Activated naive CD4-positive, alpha-beta T cell treated with anti-CD3 and anti-CD28 coated beads, Interleukin-2, amount 10 ng/mL, durations not matched to agents 7 days and 5 days (primary cell): ENCODE data around the gene CLEC14A.

Experiments used
- CTCF ChIA-PET: fragments of 350-600 bp; sonication (Branson Sonifier 250); formaldehyde crosslinking; loops from one replicate; lab custom pipeline; 2021; ENCODE audit warnings: antibody characterized with exemption; lab: Charles Lee
- DNase-seq: peaks from one replicate; pipeline ENCODE4 v3.0.0-alpha.2; 2020
- H3K27ac Mint-ChIP-seq: one replicate; pipeline ENCODE4 v1.8.0; 2021; ENCODE audit warnings: mild to moderate bottlenecking, moderate library complexity, mixed read lengths
- H3K27me3 Mint-ChIP-seq: one replicate; pipeline ENCODE4 v1.8.0; 2021; ENCODE audit warnings: mild to moderate bottlenecking, mixed read lengths
- H3K36me3 Mint-ChIP-seq: one replicate; pipeline ENCODE4 v1.8.0; 2021; ENCODE audit warnings: mixed read lengths
- H3K4me1 Mint-ChIP-seq: one replicate; pipeline ENCODE4 v1.8.0; 2021; ENCODE audit warnings: mixed read lengths
- H3K4me3 Mint-ChIP-seq: one replicate; pipeline ENCODE4 v1.8.0; 2021; ENCODE audit warnings: mild to moderate bottlenecking, moderate library complexity, mixed read lengths
- H3K9me3 Mint-ChIP-seq: one replicate; pipeline ENCODE4 v1.8.0; 2021; ENCODE audit warnings: mixed read lengths

The CLEC14A gene

DNA sequence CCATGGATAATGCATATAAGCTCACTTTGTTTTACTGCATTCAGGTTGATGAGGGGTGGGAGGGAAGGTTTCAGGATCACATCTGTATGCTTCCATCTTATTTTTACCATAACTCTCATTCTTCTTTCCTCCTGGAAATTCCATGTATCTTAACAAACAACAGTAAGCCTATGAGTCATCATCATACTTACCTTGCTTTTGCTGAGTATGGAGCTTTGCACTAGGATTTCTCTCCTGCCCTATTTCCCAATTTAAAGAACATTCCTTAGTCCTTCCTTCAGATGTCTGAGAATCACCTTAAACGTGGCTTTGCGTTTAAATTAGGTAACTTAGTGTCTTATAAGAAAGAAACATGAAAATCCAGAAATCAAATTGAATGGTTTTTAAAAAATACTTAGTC is 1.6 kb upstream of the CLEC14A start:
- peaks cover 42% of the 10 kb centered on the region for H3K27me3 Mint-ChIP-seq

GRCh38 chr14:38256533-38256840 is 594 bp upstream of the CLEC14A start:
- peaks cover 45% of the 10 kb centered on the region for H3K27me3 Mint-ChIP-seq
- no peaks in the 10 kb centered on the region for H3K36me3 Mint-ChIP-seq
- H3K4me1 Mint-ChIP-seq = peaks cover 14% of the 10 kb centered on the region
- DNase-seq = no peak
- CTCF ChIA-PET = no interaction called here
- peak overlapping the region; percentile 47 for H3K4me3 Mint-ChIP-seq
- no peaks in the 10 kb centered on the region for H3K9me3 Mint-ChIP-seq
- H3K27ac Mint-ChIP-seq = no peak overlapping the region

More for the DNA sequence above, 1.6 kb upstream of the CLEC14A start:
- Mint-ChIP-seq H3K9me3 (no peaks in the 10 kb centered on the region), H3K4me3 (no peak overlapping the region), H3K36me3 (no peaks in the 10 kb centered on the region), H3K27ac (no peak overlapping the region), H3K4me1 (peaks cover 14% of the 10 kb centered on the region)
- DNase-seq = no peak
- CTCF ChIA-PET = interaction anchor here (0.5 kb wide), 1 partner anchor 343 kb away, joined by 3 read pairs; no protein-coding TSS in a partner anchor

DNA sequence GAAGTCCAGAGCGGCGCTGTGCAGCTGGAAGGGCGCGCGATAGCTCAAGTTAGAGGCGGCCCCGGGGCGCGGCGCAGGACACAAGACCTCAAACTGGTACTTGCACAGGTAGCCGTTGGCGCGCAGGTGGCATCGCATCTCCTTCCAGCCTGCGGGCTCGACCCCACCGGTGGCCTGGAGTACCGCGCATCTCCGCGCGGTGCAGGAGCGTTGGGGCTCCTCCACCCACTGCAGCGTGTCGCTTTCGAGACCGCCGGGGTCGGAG is 553 bp downstream of the CLEC14A start:
- CTCF ChIA-PET = no interaction called here
- Mint-ChIP-seq H3K9me3 (no peaks in the 10 kb centered on the region), H3K4me3 (no peak overlapping the region), H3K27me3 (peaks cover 45% of the 10 kb centered on the region), H3K4me1 (peaks cover 14% of the 10 kb centered on the region), H3K27ac (no peak overlapping the region), H3K36me3 (no peaks in the 10 kb centered on the region)
- DNase-seq = peak; percentile 26

GRCh38 chr14:38254571-38255407 is 1.1 kb downstream of the CLEC14A start:
- H3K4me1 Mint-ChIP-seq = peaks cover 14% of the 10 kb centered on the region
- no peaks in the 10 kb centered on the region for H3K36me3 Mint-ChIP-seq
- DNase-seq = peak; percentile 20
- CTCF ChIA-PET = no interaction called here
- no peak overlapping the region for H3K27ac Mint-ChIP-seq
- no peaks in the 10 kb centered on the region for H3K9me3 Mint-ChIP-seq
- H3K4me3 Mint-ChIP-seq = no peak overlapping the region
- peaks cover 44% of the 10 kb centered on the region for H3K27me3 Mint-ChIP-seq

DNA sequence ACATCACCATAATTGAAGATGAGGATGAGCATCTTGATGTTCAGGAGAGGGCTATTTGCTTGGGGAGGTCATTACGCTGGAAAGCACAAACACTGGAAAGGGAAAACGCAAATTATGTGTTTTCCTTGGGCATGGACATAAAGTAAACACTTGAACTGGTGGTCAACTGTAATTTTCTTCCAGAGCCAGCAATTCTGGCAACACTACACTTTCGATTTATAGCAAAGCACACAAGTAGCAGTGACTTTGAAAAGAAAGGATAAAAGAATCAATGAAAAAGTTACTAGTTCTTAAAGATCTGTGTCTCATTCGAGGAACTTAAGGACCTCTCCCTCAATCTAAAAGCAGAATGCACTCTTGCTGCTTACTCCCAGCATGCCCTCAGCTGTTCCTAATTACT is 2.2 kb downstream of the CLEC14A start:
- H3K27me3 Mint-ChIP-seq = peaks cover 38% of the 10 kb centered on the region
- H3K27ac Mint-ChIP-seq = no peak overlapping the region
- H3K36me3 Mint-ChIP-seq = no peaks in the 10 kb centered on the region
- DNase-seq = no peak
- peaks cover 14% of the 10 kb centered on the region for H3K4me1 Mint-ChIP-seq
- CTCF ChIA-PET = no interaction called here
- H3K9me3 Mint-ChIP-seq = no peaks in the 10 kb centered on the region
- H3K4me3 Mint-ChIP-seq = no peak overlapping the region

DNA sequence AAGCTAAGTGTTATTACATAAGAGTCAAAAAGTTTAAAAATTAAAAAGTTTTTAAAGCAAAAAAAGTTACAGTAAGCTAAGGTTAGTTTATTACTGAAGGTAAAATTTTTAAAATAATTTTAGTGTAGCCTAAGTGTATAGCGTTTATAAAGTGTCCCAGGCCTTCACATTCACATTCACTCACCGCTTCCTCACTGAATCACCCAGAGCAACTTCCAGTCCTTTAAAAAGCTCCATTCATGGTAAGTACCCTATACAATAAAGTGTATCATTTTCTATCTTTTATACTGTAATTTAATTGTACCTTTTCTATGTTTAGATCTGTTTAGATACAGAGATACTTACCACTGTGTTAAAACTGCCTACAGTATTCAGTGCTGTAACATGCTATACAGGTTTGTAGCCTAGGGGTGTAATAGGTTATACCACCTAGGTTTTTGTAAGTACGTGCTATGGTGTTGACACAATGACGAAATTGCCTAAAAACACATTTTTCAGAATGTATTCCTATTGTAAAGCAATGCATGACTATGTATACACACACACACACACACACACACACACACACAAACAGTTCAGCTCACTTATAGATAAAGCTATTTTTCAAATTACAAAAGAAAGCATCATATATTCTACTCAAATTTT is 3.7 kb downstream of the CLEC14A start:
- no peaks in the 10 kb centered on the region for H3K9me3 Mint-ChIP-seq
- peaks cover 34% of the 10 kb centered on the region for H3K27me3 Mint-ChIP-seq
- no peaks in the 10 kb centered on the region for H3K36me3 Mint-ChIP-seq
- H3K27ac Mint-ChIP-seq = no peak overlapping the region
- H3K4me1 Mint-ChIP-seq = peaks cover 14% of the 10 kb centered on the region
- CTCF ChIA-PET = no interaction called here
- DNase-seq = no peak
- H3K4me3 Mint-ChIP-seq = no peak overlapping the region

GRCh38 chr14:38250331-38250730 is 5.6 kb downstream of the CLEC14A start:
- CTCF ChIA-PET = no interaction called here
- H3K4me3 Mint-ChIP-seq = no peak overlapping the region
- no peaks in the 10 kb centered on the region for H3K9me3 Mint-ChIP-seq
- H3K36me3 Mint-ChIP-seq = no peaks in the 10 kb centered on the region
- DNase-seq = no peak
- no peak overlapping the region for H3K27ac Mint-ChIP-seq
- H3K27me3 Mint-ChIP-seq = peaks cover 20% of the 10 kb centered on the region
- H3K4me1 Mint-ChIP-seq = peaks cover 4% of the 10 kb centered on the region

GRCh38 chr14:38248321-38249028 is 7.4 kb downstream of the CLEC14A start:
- CTCF ChIA-PET = no interaction called here
- H3K9me3 Mint-ChIP-seq = no peaks in the 10 kb centered on the region
- no peaks in the 10 kb centered on the region for H3K4me1 Mint-ChIP-seq
- no peak overlapping the region for H3K27ac Mint-ChIP-seq
- peaks cover 3% of the 10 kb centered on the region for H3K27me3 Mint-ChIP-seq
- no peak for DNase-seq
- no peaks in the 10 kb centered on the region for H3K36me3 Mint-ChIP-seq
- no peak overlapping the region for H3K4me3 Mint-ChIP-seq

DNA sequence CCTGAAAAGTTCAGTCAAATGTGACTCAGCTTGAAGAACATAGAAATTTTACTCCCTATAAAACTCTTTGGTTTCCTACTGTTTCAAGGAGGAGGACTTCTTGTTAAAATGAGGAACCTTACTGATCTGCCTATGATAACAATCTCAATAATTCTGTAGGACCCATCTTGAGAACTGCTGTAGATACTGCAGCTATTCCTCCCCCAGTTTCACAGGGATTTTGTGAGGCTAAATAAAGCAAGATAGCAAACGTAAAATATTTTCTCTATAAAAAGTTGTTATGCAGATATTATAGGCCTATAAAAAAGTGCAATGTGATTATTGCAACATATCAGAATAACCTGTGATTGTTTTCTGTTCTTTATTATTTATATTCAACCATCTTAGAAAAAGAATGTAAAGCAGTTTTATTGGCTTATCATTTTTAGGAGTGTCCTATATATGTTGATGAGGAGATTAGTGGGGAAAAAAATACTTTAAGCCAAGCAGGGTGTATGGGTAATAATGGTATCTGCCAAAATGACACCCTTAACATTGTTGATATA is 12.1 kb downstream of the CLEC14A start:
- Mint-ChIP-seq H3K27ac (no peak overlapping the region), H3K9me3 (no peaks in the 10 kb centered on the region), H3K4me1 (no peaks in the 10 kb centered on the region), H3K27me3 (no peaks in the 10 kb centered on the region), H3K36me3 (no peaks in the 10 kb centered on the region), H3K4me3 (no peak overlapping the region)
- no peak for DNase-seq
- CTCF ChIA-PET = no interaction called here

- Mint-ChIP-seq H3K4me1 (no peaks in the 10 kb centered on the region), H3K4me3 (no peak overlapping the region), H3K27ac (no peak overlapping the region), H3K9me3 (no peaks in the 10 kb centered on the region), H3K27me3 (no peaks in the 10 kb centered on the region), H3K36me3 (no peaks in the 10 kb centered on the region)
- DNase-seq = no peak
- CTCF ChIA-PET = no interaction called here
Observed at GRCh38 chr14:38238878-38239277, 17.0 kb downstream of the CLEC14A start.

DNA sequence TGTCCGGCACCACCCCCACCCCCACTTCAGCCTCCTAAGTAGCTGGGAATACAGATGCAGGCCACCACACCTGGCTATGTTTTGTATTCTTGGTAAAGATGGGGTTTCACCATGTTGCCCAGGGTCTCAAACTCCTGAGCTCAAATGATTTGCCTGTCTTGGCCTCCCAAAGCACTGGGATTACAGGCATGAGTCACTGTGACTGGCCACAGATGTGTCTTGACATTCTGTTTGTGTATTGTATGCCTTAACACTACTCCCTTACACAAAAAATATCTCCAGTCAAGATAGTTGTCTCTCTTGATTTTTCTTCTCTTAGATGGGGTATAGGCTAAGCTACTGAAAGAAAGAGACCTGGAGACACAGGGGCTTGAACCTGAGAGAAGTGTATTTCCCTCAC is 17.6 kb downstream of the CLEC14A start:
- Mint-ChIP-seq H3K4me1 (no peaks in the 10 kb centered on the region), H3K36me3 (no peaks in the 10 kb centered on the region), H3K9me3 (no peaks in the 10 kb centered on the region), H3K27me3 (no peaks in the 10 kb centered on the region), H3K27ac (no peak overlapping the region), H3K4me3 (no peak overlapping the region)
- DNase-seq = no peak
- CTCF ChIA-PET = no interaction called here

GRCh38 chr14:38233218-38233617 is 22.7 kb downstream of the CLEC14A start:
- no peak for DNase-seq
- H3K9me3 Mint-ChIP-seq = no peaks in the 10 kb centered on the region
- H3K36me3 Mint-ChIP-seq = no peaks in the 10 kb centered on the region
- H3K4me3 Mint-ChIP-seq = no peak overlapping the region
- no peaks in the 10 kb centered on the region for H3K27me3 Mint-ChIP-seq
- no peak overlapping the region for H3K27ac Mint-ChIP-seq
- CTCF ChIA-PET = no interaction called here
- no peaks in the 10 kb centered on the region for H3K4me1 Mint-ChIP-seq

DNA sequence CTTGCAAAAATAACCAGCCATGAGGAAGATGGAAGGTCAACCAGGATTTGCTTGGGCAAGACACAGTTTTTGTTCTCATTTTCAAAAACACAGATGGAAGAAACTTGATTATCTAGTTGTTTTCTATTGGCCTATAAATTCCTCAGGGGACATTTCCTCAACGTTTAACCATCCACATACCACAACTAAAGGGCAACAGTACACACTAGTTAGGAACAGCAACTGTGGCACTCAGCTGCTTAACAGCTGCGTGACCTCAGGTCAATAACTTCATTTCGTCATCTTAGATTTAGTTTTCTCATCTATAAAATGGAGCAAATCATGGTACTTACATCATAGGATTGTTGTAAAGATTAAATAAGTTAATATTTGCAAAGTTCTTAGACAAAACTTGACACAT is 29.5 kb downstream of the CLEC14A start:
- CTCF ChIA-PET = no interaction called here
- H3K9me3 Mint-ChIP-seq = no peaks in the 10 kb centered on the region
- no peak overlapping the region for H3K4me3 Mint-ChIP-seq
- no peak for DNase-seq
- H3K27ac Mint-ChIP-seq = no peak overlapping the region
- H3K27me3 Mint-ChIP-seq = no peaks in the 10 kb centered on the region
- H3K4me1 Mint-ChIP-seq = no peaks in the 10 kb centered on the region
- H3K36me3 Mint-ChIP-seq = no peaks in the 10 kb centered on the region

GRCh38 chr14:38225946-38226345 is 29.9 kb downstream of the CLEC14A start:
- no peaks in the 10 kb centered on the region for H3K27me3 Mint-ChIP-seq
- H3K4me1 Mint-ChIP-seq = no peaks in the 10 kb centered on the region
- no peak overlapping the region for H3K27ac Mint-ChIP-seq
- CTCF ChIA-PET = no interaction called here
- H3K36me3 Mint-ChIP-seq = no peaks in the 10 kb centered on the region
- no peak for DNase-seq
- H3K9me3 Mint-ChIP-seq = no peaks in the 10 kb centered on the region
- no peak overlapping the region for H3K4me3 Mint-ChIP-seq

- DNase-seq = no peak
- no peaks in the 10 kb centered on the region for H3K27me3 Mint-ChIP-seq
Observed at GRCh38 chr14:38224338-38224737, 31.6 kb downstream of the CLEC14A start.

More at GRCh38 chr14:38224338-38224737, 31.6 kb downstream of the CLEC14A start:
- no peak overlapping the region for H3K4me3 Mint-ChIP-seq
- CTCF ChIA-PET = no interaction called here
- H3K9me3 Mint-ChIP-seq = no peaks in the 10 kb centered on the region
- H3K36me3 Mint-ChIP-seq = no peaks in the 10 kb centered on the region
- H3K4me1 Mint-ChIP-seq = no peaks in the 10 kb centered on the region
- H3K27ac Mint-ChIP-seq = no peak overlapping the region
